GM18907 (cell line): ENCODE measurements around the gene ZNF595.
"Not testable (repeated sequence)": the region's sequence is repeated elsewhere in the genome, so short reads cannot be mapped to it uniquely, and the experiment has no call there.

Experiments used
- ATAC-seq: cut with Tn5 transposase; IDR thresholded peaks from one replicate; pipeline ENCODE4 v1.9.1; 2021; ENCODE audit warnings: mild to moderate bottlenecking, moderate library complexity; ENCODE audit not compliant: unreplicated experiment

Gene ZNF595

GRCh38 chr4:85951-86350 is 32.8 kb downstream of the ZNF595 start:
- no peak for ATAC-seq

GRCh38 chr4:86559-87324 is 33.6 kb downstream of the ZNF595 start:
- ATAC-seq: not testable (repeated sequence)

- ATAC-seq: no peak
Observed at GRCh38 chr4:98386-98785, 45.3 kb downstream of the ZNF595 start.

GRCh38 chr4:99863-100262 is 46.7 kb downstream of the ZNF595 start:
- no peak for ATAC-seq

GRCh38 chr4:107083-107443 is 53.9 kb downstream of the ZNF595 start:
- ATAC-seq: no peak

GRCh38 chr4:107444-108429 is 54.6 kb downstream of the ZNF595 start:
- no peak for ATAC-seq

GRCh38 chr4:112771-113170 is 59.6 kb downstream of the ZNF595 start:
- ATAC-seq: no peak

GRCh38 chr4:113732-114131 is 60.6 kb downstream of the ZNF595 start:
- no peak for ATAC-seq

GRCh38 chr4:114149-114548 is 61.0 kb downstream of the ZNF595 start:
- ATAC-seq: no peak

GRCh38 chr4:116499-116898 is 63.4 kb downstream of the ZNF595 start:
- ATAC-seq: no peak

- no peak for ATAC-seq
Observed at GRCh38 chr4:120616-121015, 67.5 kb downstream of the ZNF595 start.

- no peak for ATAC-seq
Observed at GRCh38 chr4:121408-122084, 68.4 kb downstream of the ZNF595 start.

- not testable (repeated sequence) for ATAC-seq
Observed at GRCh38 chr4:123922-124274, 70.8 kb downstream of the ZNF595 start.

- peak; percentile 95 for ATAC-seq
Observed at GRCh38 chr4:124275-125081, 71.4 kb downstream of the ZNF595 start, which contains the start of gene ZNF718. ZNF718 (plus strand) TSS chr4:124501; CDS start chr4:124671, 170 bp downstream.

GRCh38 chr4:125091-125771 is 72.1 kb downstream of the ZNF595 start:
- ATAC-seq: peak; percentile 15

GRCh38 chr4:125833-126232 is 72.7 kb downstream of the ZNF595 start:
- ATAC-seq: no peak

- no peak for ATAC-seq
Observed at GRCh38 chr4:132483-132882, 79.4 kb downstream of the ZNF595 start.
